ENCODE data around the gene KCTD17.

- TF ChIP-seq CTCF (IDR thresholded peaks at IDR 0.05): no peak
- no peak for TF ChIP-seq POLR2A (IDR thresholded peaks at IDR 0.05)
Observed at GRCh38 chr22:37009490-37009889, 42.1 kb upstream of the KCTD17 start.
